Mesenchymal stem cell (in vitro differentiated cells and primary cell): Measurements from ENCODE around the gene CAT.
A peak's percentile ranks its signal among the peaks of the same experiment; 100 is the strongest.

Source experiments
- DNase-seq: peaks from one replicate; pipeline ENCODE4 v3.0.0-alpha.2; 2013
- H2AFZ ChIP-seq: one replicate; pipeline ENCODE4 v1.6.1; 2013; ENCODE audit warnings: low read depth, mild to moderate bottlenecking, control low read depth, inconsistent platforms, low read length, moderate library complexity
- H2AK5ac ChIP-seq: 2 replicates; pipeline ENCODE4 v1.6.1; 2013; ENCODE audit warnings: low read length, moderate library complexity, mild to moderate bottlenecking, inconsistent platforms; ENCODE audit not compliant: severe bottlenecking
- H2BK120ac ChIP-seq: one replicate; pipeline ENCODE4 v1.6.1; 2013; ENCODE audit warnings: low read depth, mild to moderate bottlenecking, inconsistent platforms, low read length, moderate library complexity
- H2BK12ac ChIP-seq, 2 experiments: one replicate each; pipeline ENCODE4 v1.6.1; 2013; ENCODE audit warnings: inconsistent platforms in 2 of 2, low read length in 2 of 2, mild to moderate bottlenecking in 2 of 2, moderate library complexity in 2 of 2, control low read depth in 1 of 2
- H2BK15ac ChIP-seq: one replicate; pipeline ENCODE4 v1.6.1; 2013; ENCODE audit warnings: mild to moderate bottlenecking, low read depth, inconsistent platforms; ENCODE audit not compliant: poor library complexity, severe bottlenecking
- H2BK5ac ChIP-seq: 2 replicates; pipeline ENCODE4 v1.6.1; 2013; ENCODE audit warnings: low read depth, mild to moderate bottlenecking, low read length, control low read depth, inconsistent platforms; ENCODE audit not compliant: poor library complexity, severe bottlenecking
- H3K14ac ChIP-seq, 2 experiments: one replicate each; pipeline ENCODE4 v1.6.1; 2013; ENCODE audit warnings: inconsistent platforms in 2 of 2, low read length in 2 of 2, control low read depth in 1 of 2, mild to moderate bottlenecking in 1 of 2, moderate library complexity in 1 of 2
- H3K18ac ChIP-seq, 2 experiments: one replicate each; pipeline ENCODE4 v1.6.1; 2013; ENCODE audit warnings: inconsistent platforms in 2 of 2, low read length in 2 of 2, control low read depth in 1 of 2, low read depth in 1 of 2, mild to moderate bottlenecking in 1 of 2
- H3K23ac ChIP-seq, 2 experiments: one replicate each; pipeline ENCODE4 v1.6.1; 2013; ENCODE audit warnings: inconsistent platforms in 2 of 2, low read length in 2 of 2, mild to moderate bottlenecking in 2 of 2, moderate library complexity in 2 of 2, control low read depth in 1 of 2
- H3K27ac ChIP-seq: 2 replicates; pipeline ENCODE4 v1.5.1; 2013; ENCODE audit warnings: mild to moderate bottlenecking, moderate library complexity, low read length, control low read depth, inconsistent platforms; ENCODE audit not compliant: poor library complexity, severe bottlenecking
- H3K27me3 ChIP-seq, 2 experiments: 2 replicates each; pipeline versions ENCODE4 v1.6.1 to v1.7.0; 2013; ENCODE audit warnings: low read length in 2 of 2, mild to moderate bottlenecking in 2 of 2, moderate library complexity in 2 of 2, control low read depth in 1 of 2, inconsistent platforms in 1 of 2; ENCODE audit not compliant: control insufficient read depth in 1 of 2, insufficient read depth in 1 of 2
- H3K36me3 ChIP-seq, 2 experiments: 2 replicates each; pipeline versions ENCODE4 v1.6.1 to v1.7.0; 2013; ENCODE audit warnings: low read length in 2 of 2, control low read depth in 1 of 2, inconsistent platforms in 1 of 2, low read depth in 1 of 2, mild to moderate bottlenecking in 1 of 2; ENCODE audit not compliant: insufficient read depth in 2 of 2, control insufficient read depth in 1 of 2
- H3K4ac ChIP-seq, 2 experiments: one replicate each; pipeline ENCODE4 v1.6.1; 2013; ENCODE audit warnings: inconsistent platforms in 2 of 2, low read length in 2 of 2, mild to moderate bottlenecking in 2 of 2, moderate library complexity in 2 of 2, control low read depth in 1 of 2, low read depth in 1 of 2
- H3K4me1 ChIP-seq: 2 replicates; pipeline ENCODE4 v1.6.1; 2013; ENCODE audit warnings: low read depth, low read length, control low read depth; ENCODE audit not compliant: control insufficient read depth, insufficient read depth
- H3K4me2 ChIP-seq: 2 replicates; pipeline ENCODE4 v1.6.1; 2013; ENCODE audit warnings: low read length, mild to moderate bottlenecking, inconsistent platforms; ENCODE audit not compliant: poor library complexity, severe bottlenecking
- H3K4me3 ChIP-seq, 2 experiments: 2 replicates each; pipeline versions ENCODE4 v1.5.1 to v1.7.0; 2013; ENCODE audit warnings: low read length in 2 of 2, mild to moderate bottlenecking in 2 of 2, control low read depth in 1 of 2, low read depth in 1 of 2; ENCODE audit not compliant: insufficient read depth in 1 of 2
- H3K79me1 ChIP-seq: replicated peaks from 2 replicates; pipeline ENCODE4 v1.6.1; 2013; ENCODE audit warnings: mild to moderate bottlenecking, control low read depth, low read length, inconsistent platforms; ENCODE audit not compliant: poor library complexity, severe bottlenecking
- H3K9ac ChIP-seq: 2 replicates; pipeline ENCODE4 v1.7.0; 2013; ENCODE audit warnings: mild to moderate bottlenecking, low read length, moderate library complexity
- H3K9me3 ChIP-seq: 2 replicates; pipeline ENCODE4 v1.7.0; 2013; ENCODE audit warnings: mild to moderate bottlenecking, low read length; ENCODE audit not compliant: control insufficient read depth
- H4K8ac ChIP-seq: one replicate; pipeline ENCODE4 v1.6.1; 2013; ENCODE audit warnings: inconsistent platforms, mild to moderate bottlenecking, low read length, moderate library complexity
- H4K91ac ChIP-seq: one replicate; pipeline ENCODE4 v1.6.1; 2013; ENCODE audit warnings: mild to moderate bottlenecking, low read length, inconsistent platforms
- WGBS: methylation state at CpG from one replicate; pipeline ENCODE4 v1.1.7; 2013; ENCODE audit warnings: mixed read lengths; 5-methylcytosine and 5-hydroxymethylcytosine counted together

CAT gene

GRCh38 chr11:34437224-34438125 lies 1.3 kb upstream of the CAT start:
- H2BK15ac ChIP-seq: no peak overlapping the region
- H3K36me3 ChIP-seq: peaks cover 0 to 4% of the 10 kb centered on the region in 2 experiments
- H3K4me1 ChIP-seq: peaks cover 2% of the 10 kb centered on the region
- H2AK5ac ChIP-seq: no peak overlapping the region
- peak overlapping the region in 1 of 2 experiments; percentile 89 for H3K4me3 ChIP-seq
- no peak overlapping the region for H2BK120ac ChIP-seq
- H3K23ac ChIP-seq: no peak overlapping the region
- no peak overlapping the region for H4K8ac ChIP-seq
- H3K27ac ChIP-seq: no peak overlapping the region
- H3K9ac ChIP-seq: peak overlapping the region; percentile 97
- no peak overlapping the region for H3K4me2 ChIP-seq
- H3K79me1 ChIP-seq: no peaks in the 10 kb centered on the region
- no peak overlapping the region for H2BK12ac ChIP-seq
- no peak overlapping the region for H3K18ac ChIP-seq
- no peak overlapping the region for H2BK5ac ChIP-seq
- no peak overlapping the region for H4K91ac ChIP-seq
- no peak overlapping the region for H2AFZ ChIP-seq
- H3K4ac ChIP-seq: no peak overlapping the region
- no CpG with 5 or more reads among the region's 2 CpGs for WGBS
- peaks cover 4% of the 10 kb centered on the region for H3K9me3 ChIP-seq
- no peak for DNase-seq
- no peaks in the 10 kb centered on the region for H3K27me3 ChIP-seq
- no peak overlapping the region for H3K14ac ChIP-seq

GRCh38 chr11:34439610-34440198 lies 970 bp downstream of the CAT start:
- Histone ChIP-seq H3K4me1 (peaks cover 2% of the 10 kb centered on the region), H3K9me3 (peaks cover 4% of the 10 kb centered on the region), H3K4me3 (peak overlapping the region in 1 of 2 experiments; percentile 89), H2AK5ac (no peak overlapping the region), H3K18ac (no peak overlapping the region), H2AFZ (no peak overlapping the region), H4K8ac (no peak overlapping the region), H3K23ac (no peak overlapping the region), H2BK15ac (no peak overlapping the region), H2BK12ac (no peak overlapping the region), H3K4me2 (no peak overlapping the region), H4K91ac (no peak overlapping the region), H3K36me3 (peaks cover 0 to 10% of the 10 kb centered on the region in 2 experiments), H2BK120ac (no peak overlapping the region), H2BK5ac (no peak overlapping the region), H3K9ac (peak overlapping the region; percentile 97), H3K4ac (no peak overlapping the region), H3K27ac (no peak overlapping the region), H3K14ac (no peak overlapping the region), H3K79me1 (no peaks in the 10 kb centered on the region), H3K27me3 (no peaks in the 10 kb centered on the region)
- WGBS: 79% methylated on average over 7 of the region's 8 CpGs
- no peak for DNase-seq

GRCh38 chr11:34441814-34442213 lies 3.1 kb downstream of the CAT start:
- no peak overlapping the region for H3K14ac ChIP-seq
- no peak overlapping the region for H2AK5ac ChIP-seq
- peaks cover 0 to 10% of the 10 kb centered on the region in 2 experiments for H3K36me3 ChIP-seq
- no peak overlapping the region for H4K8ac ChIP-seq
- DNase-seq: no peak
- H3K18ac ChIP-seq: no peak overlapping the region
- H3K9me3 ChIP-seq: peaks cover 4% of the 10 kb centered on the region
- no peak overlapping the region for H3K4me2 ChIP-seq
- no peak overlapping the region for H2BK120ac ChIP-seq
- H3K23ac ChIP-seq: no peak overlapping the region
- H2BK5ac ChIP-seq: no peak overlapping the region
- no peak overlapping the region for H3K27ac ChIP-seq
- no peaks in the 10 kb centered on the region for H3K79me1 ChIP-seq
- H2BK15ac ChIP-seq: no peak overlapping the region
- H3K9ac ChIP-seq: no peak overlapping the region
- H2AFZ ChIP-seq: no peak overlapping the region
- no peak overlapping the region for H3K4me3 ChIP-seq
- H3K4me1 ChIP-seq: no peaks in the 10 kb centered on the region
- H3K4ac ChIP-seq: no peak overlapping the region
- H3K27me3 ChIP-seq: no peaks in the 10 kb centered on the region
- H2BK12ac ChIP-seq: no peak overlapping the region
- H4K91ac ChIP-seq: no peak overlapping the region

GRCh38 chr11:34443136-34443535 lies 4.4 kb downstream of the CAT start:
- peaks cover under 1% of the 10 kb centered on the region for H3K4me1 ChIP-seq
- no peak overlapping the region for H3K27ac ChIP-seq
- no peak overlapping the region for H3K14ac ChIP-seq
- DNase-seq: no peak
- H3K36me3 ChIP-seq: peaks cover 0 to 10% of the 10 kb centered on the region in 2 experiments
- H3K4me2 ChIP-seq: no peak overlapping the region
- no peak overlapping the region for H3K23ac ChIP-seq
- H2BK15ac ChIP-seq: no peak overlapping the region
- H3K4me3 ChIP-seq: no peak overlapping the region
- H2BK120ac ChIP-seq: no peak overlapping the region
- no peak overlapping the region for H3K9ac ChIP-seq
- no peak overlapping the region for H2AFZ ChIP-seq
- no peaks in the 10 kb centered on the region for H3K79me1 ChIP-seq
- peaks cover 4% of the 10 kb centered on the region for H3K9me3 ChIP-seq
- WGBS: 88% methylated on average over 3 of the region's 3 CpGs
- H3K4ac ChIP-seq: no peak overlapping the region
- no peaks in the 10 kb centered on the region for H3K27me3 ChIP-seq
- H4K91ac ChIP-seq: no peak overlapping the region
- H4K8ac ChIP-seq: no peak overlapping the region
- no peak overlapping the region for H3K18ac ChIP-seq
- no peak overlapping the region for H2BK12ac ChIP-seq
- no peak overlapping the region for H2BK5ac ChIP-seq
- no peak overlapping the region for H2AK5ac ChIP-seq
